ENCODE measurements around the gene CAPRIN1.

The CAPRIN1 gene
- total RNA-seq: 252 to 261 reads per million in 2 donors

GRCh38 chr11:34051349-34052035, at the start of gene CAPRIN1:
CAPRIN1 (plus strand) TSS chr11:34051731; CDS start chr11:34052421, 690 bp downstream.
- peak; percentile 67 for DNase-seq

- no peak for DNase-seq
Measured at GRCh38 chr11:34002420-34002819, 49.1 kb upstream of the CAPRIN1 start.

- no peak for DNase-seq
Measured at GRCh38 chr11:34004236-34004635, 47.3 kb upstream of the CAPRIN1 start.

- no peak for DNase-seq
Measured at GRCh38 chr11:34006876-34007275, 44.7 kb upstream of the CAPRIN1 start.

- no peak for DNase-seq
Measured at GRCh38 chr11:34012734-34013133, 38.8 kb upstream of the CAPRIN1 start.

- DNase-seq: no peak
Measured at GRCh38 chr11:34013898-34014571, 37.5 kb upstream of the CAPRIN1 start.

GRCh38 chr11:34021977-34022735, 29.4 kb upstream of the CAPRIN1 start:
- no peak for DNase-seq

- DNase-seq: no peak
Measured at GRCh38 chr11:34026432-34026831, 25.1 kb upstream of the CAPRIN1 start.

- DNase-seq: no peak
Measured at GRCh38 chr11:34027516-34028408, 23.8 kb upstream of the CAPRIN1 start.

- no peak for DNase-seq
Measured at GRCh38 chr11:34028425-34028824, 23.1 kb upstream of the CAPRIN1 start.

- no peak for DNase-seq
Measured at GRCh38 chr11:34029176-34029575, 22.4 kb upstream of the CAPRIN1 start.

GRCh38 chr11:34030382-34030781, 21.1 kb upstream of the CAPRIN1 start:
- DNase-seq: no peak

- no peak for DNase-seq
Measured at GRCh38 chr11:34033399-34033798, 18.1 kb upstream of the CAPRIN1 start.

- DNase-seq: no peak
Measured at GRCh38 chr11:34034053-34034452, 17.5 kb upstream of the CAPRIN1 start.

GRCh38 chr11:34036456-34036855, 15.1 kb upstream of the CAPRIN1 start:
- DNase-seq: no peak

- no peak for DNase-seq
Measured at GRCh38 chr11:34037016-34037415, 14.5 kb upstream of the CAPRIN1 start.

- no peak for DNase-seq
Measured at GRCh38 chr11:34040571-34040970, 11.0 kb upstream of the CAPRIN1 start.

- DNase-seq: no peak
Measured at GRCh38 chr11:34044664-34045485, 6.7 kb upstream of the CAPRIN1 start.

GRCh38 chr11:34049028-34049427, 2.5 kb upstream of the CAPRIN1 start:
- no peak for DNase-seq

- DNase-seq: no peak
Measured at GRCh38 chr11:34050581-34051348, 766 bp upstream of the CAPRIN1 start.

- peak; percentile 88 for DNase-seq
Measured at GRCh38 chr11:34052036-34052607, 591 bp downstream of the CAPRIN1 start.

Measured in activated gamma-delta T cell (primary cell).